Upper lobe of right lung (tissue), 1 donor: ENCODE measurements around the gene OLFML3. TPM values are rescaled to one million over a fixed set of nuclear protein-coding genes. Genes with fewer than 3 reads are reported as not detected.
A peak's percentile ranks its signal among the peaks of the same experiment; 100 is the strongest.
"Not testable (repeated sequence)": the region's sequence is repeated elsewhere in the genome, so short reads cannot be mapped to it uniquely, and the experiment has no call there.

Source experiments
- ATAC-seq: fragments of 200-7000 bp; cut with Tn5 transposase; one replicate; pipeline ENCODE4 v1.9.1; 2020; ENCODE audit warnings: mild to moderate bottlenecking, moderate library complexity
- DNase-seq: peaks from one replicate; pipeline ENCODE4 v3.0.0-alpha.2; 2020
- H3K27ac ChIP-seq: fragments of 200-600 bp; one replicate; pipeline ENCODE4 v1.8.0; 2022
- H3K27me3 ChIP-seq: fragments of 200-600 bp; one replicate; pipeline ENCODE4 v1.8.0; 2022; ENCODE audit warnings: mild to moderate bottlenecking
- H3K36me3 ChIP-seq: fragments of 200-600 bp; one replicate; pipeline ENCODE4 v1.8.0; 2022
- H3K4me1 ChIP-seq: fragments of 200-600 bp; one replicate; pipeline ENCODE4 v1.8.0; 2022
- H3K4me3 ChIP-seq: fragments of 200-600 bp; one replicate; pipeline ENCODE4 v1.8.0; 2022; ENCODE audit warnings: mild to moderate bottlenecking
- H3K9me3 ChIP-seq: fragments of 200-600 bp; one replicate; pipeline ENCODE4 v1.8.0; 2022
- CTCF ChIP-seq: fragments of 200-600 bp; IDR thresholded peaks from one replicate; pipeline ENCODE4 v1.8.0; 2022; ENCODE audit warnings: antibody characterized with exemption
- intact Hi-C: fragments of 100-400 bp; cut with DNase I; formaldehyde crosslinking; loops from one replicate; pipeline ENCODE4 v1.11.0; 2022
- total RNA-seq: library from RNA; stranded (reverse); fragmentation: NEBNext Ultra II Directional; extraction: Animal tissue kit (Norgen Biotek cat#: 25700); gene quantifications from one replicate; pipeline ENCODE4 v1.2.1, GENCODE V29; 2021
- donor health status: DM: no; HTN: yes; CAD: no; lungs with severe emphysema.

The OLFML3 gene
- total RNA-seq, 1 donor from 2014 or later = 43.5 TPM

GRCh38 chr1:114002492-114003239, 23.4 kb downstream of the OLFML3 start:
- no peak overlapping the region for H3K27ac ChIP-seq
- TF ChIP-seq CTCF = no peak
- H3K9me3 ChIP-seq = no peaks in the 10 kb centered on the region
- DNase-seq (no peak), ATAC-seq (peak; percentile 32)
- H3K4me1 ChIP-seq = no peaks in the 10 kb centered on the region
- no peaks in the 10 kb centered on the region for H3K36me3 ChIP-seq
- no peak overlapping the region for H3K4me3 ChIP-seq
- intact Hi-C loops = no loop called here
- no peaks in the 10 kb centered on the region for H3K27me3 ChIP-seq

- Histone ChIP-seq H3K9me3 (no peaks in the 10 kb centered on the region), H3K27ac (no peak overlapping the region), H3K4me1 (no peaks in the 10 kb centered on the region), H3K4me3 (no peak overlapping the region), H3K27me3 (no peaks in the 10 kb centered on the region), H3K36me3 (no peaks in the 10 kb centered on the region)
- DNase-seq (no peak), ATAC-seq (no peak)
- TF ChIP-seq CTCF = no peak
- intact Hi-C loops = no loop called here
Measured at GRCh38 chr1:114003431-114003830, 24.2 kb downstream of the OLFML3 start.

GRCh38 chr1:114006825-114007224, 27.6 kb downstream of the OLFML3 start:
- H3K27ac ChIP-seq, H3K9me3 ChIP-seq, DNase-seq, H3K36me3 ChIP-seq, H3K4me1 ChIP-seq, intact Hi-C loops, H3K4me3 ChIP-seq, ATAC-seq, H3K27me3 ChIP-seq: not testable (repeated sequence)

GRCh38 chr1:114008480-114008941, 29.2 kb downstream of the OLFML3 start:
- ATAC-seq = no peak
- intact Hi-C loops = no loop called here
- no peak for DNase-seq

GRCh38 chr1:114008993-114009392, 29.7 kb downstream of the OLFML3 start:
- no peak for ATAC-seq
- Histone ChIP-seq H3K27me3 (no peaks in the 10 kb centered on the region), H3K9me3 (no peaks in the 10 kb centered on the region), H3K27ac (no peak overlapping the region), H3K4me3 (no peak overlapping the region), H3K36me3 (no peaks in the 10 kb centered on the region), H3K4me1 (no peaks in the 10 kb centered on the region)
- intact Hi-C loops = no loop called here
- no peak for TF ChIP-seq CTCF
- no peak for DNase-seq

More at GRCh38 chr1:114008480-114008941, 29.2 kb downstream of the OLFML3 start:
- H3K36me3 ChIP-seq = no peaks in the 10 kb centered on the region
- no peaks in the 10 kb centered on the region for H3K4me1 ChIP-seq
- no peak for TF ChIP-seq CTCF
- H3K4me3 ChIP-seq = no peak overlapping the region
- H3K9me3 ChIP-seq = no peaks in the 10 kb centered on the region
- no peak overlapping the region for H3K27ac ChIP-seq
- no peaks in the 10 kb centered on the region for H3K27me3 ChIP-seq

- Histone ChIP-seq H3K27ac (no peak overlapping the region), H3K4me3 (no peak overlapping the region), H3K4me1 (no peaks in the 10 kb centered on the region), H3K27me3 (no peaks in the 10 kb centered on the region), H3K36me3 (no peaks in the 10 kb centered on the region), H3K9me3 (no peaks in the 10 kb centered on the region)
- no peak for TF ChIP-seq CTCF
- DNase-seq (no peak), ATAC-seq (no peak)
- intact Hi-C loops = no loop called here
Measured at GRCh38 chr1:114009393-114009792, 30.1 kb downstream of the OLFML3 start.
